OCI-LY7 (cell line): ENCODE measurements around the gene SLC16A14.

Experiments used
- EZH2phosphoT487 ChIP-seq: fragments of 200-600 bp; sonication (generic); IDR thresholded peaks from 2 replicates; pipeline ENCODE4 v1.6.1; 2018; ENCODE audit warnings: low read depth, borderline replicate concordance, mild to moderate bottlenecking, mixed run types, antibody characterized with exemption, low read length, moderate library complexity, mixed read lengths
- TF ChIP-seq, protein P1 (sequence below): fragments of 200-600 bp; sonication (generic); conservative IDR thresholded peaks from 2 replicates; pipeline ENCODE4 v1.5.1; 2014; ENCODE audit warnings: mild to moderate bottlenecking, antibody characterized with exemption, low read length, moderate library complexity, mixed read lengths

DNA sequence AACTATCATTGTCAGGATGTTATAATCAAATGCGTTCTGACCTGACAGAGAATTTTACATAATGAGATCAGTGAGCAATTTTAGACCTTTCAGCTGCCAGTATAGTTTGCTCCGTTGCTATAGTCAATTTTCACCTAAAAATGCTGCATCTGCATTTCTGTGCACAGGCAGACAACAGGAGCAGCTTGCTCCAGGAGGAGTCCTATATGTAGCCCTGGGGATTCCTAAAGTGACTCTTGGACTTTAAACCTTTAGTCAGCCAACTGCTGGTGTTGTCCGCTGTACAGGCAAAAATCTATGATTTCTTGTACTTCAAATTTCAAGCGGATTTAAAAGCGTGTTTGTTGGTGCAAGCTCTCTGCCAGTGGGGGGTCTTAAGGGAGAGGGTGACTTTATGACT lies 25.7 kb downstream of the SLC16A14 start:
- TF ChIP-seq, protein P1, sequence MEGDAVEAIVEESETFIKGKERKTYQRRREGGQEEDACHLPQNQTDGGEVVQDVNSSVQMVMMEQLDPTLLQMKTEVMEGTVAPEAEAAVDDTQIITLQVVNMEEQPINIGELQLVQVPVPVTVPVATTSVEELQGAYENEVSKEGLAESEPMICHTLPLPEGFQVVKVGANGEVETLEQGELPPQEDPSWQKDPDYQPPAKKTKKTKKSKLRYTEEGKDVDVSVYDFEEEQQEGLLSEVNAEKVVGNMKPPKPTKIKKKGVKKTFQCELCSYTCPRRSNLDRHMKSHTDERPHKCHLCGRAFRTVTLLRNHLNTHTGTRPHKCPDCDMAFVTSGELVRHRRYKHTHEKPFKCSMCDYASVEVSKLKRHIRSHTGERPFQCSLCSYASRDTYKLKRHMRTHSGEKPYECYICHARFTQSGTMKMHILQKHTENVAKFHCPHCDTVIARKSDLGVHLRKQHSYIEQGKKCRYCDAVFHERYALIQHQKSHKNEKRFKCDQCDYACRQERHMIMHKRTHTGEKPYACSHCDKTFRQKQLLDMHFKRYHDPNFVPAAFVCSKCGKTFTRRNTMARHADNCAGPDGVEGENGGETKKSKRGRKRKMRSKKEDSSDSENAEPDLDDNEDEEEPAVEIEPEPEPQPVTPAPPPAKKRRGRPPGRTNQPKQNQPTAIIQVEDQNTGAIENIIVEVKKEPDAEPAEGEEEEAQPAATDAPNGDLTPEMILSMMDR: no peak
- no peak for TF ChIP-seq EZH2phosphoT487
